GM12892 (cell line): ENCODE results near the gene MAT2B.

Source experiments
- POLR2A ChIP-seq: IDR thresholded peaks from 2 replicates; pipeline ENCODE4 v1.6.1; 2011; ENCODE audit warnings: low read depth, low read length, control low read depth
- POLR2AphosphoS5 ChIP-seq: IDR thresholded peaks from 2 replicates; pipeline ENCODE4 v1.6.1; 2011; ENCODE audit warnings: low read depth, low read length, control low read depth

- TF ChIP-seq POLR2A (no peak), POLR2AphosphoS5 (no peak)
Observed at GRCh38 chr5:163478982-163479271, 26.5 kb upstream of the MAT2B start.
